Vein endothelial cell (primary cell): ENCODE measurements around the gene SYT6. TPM values are rescaled to one million over a fixed set of nuclear protein-coding genes. Genes with fewer than 3 reads are reported as not detected.

Source experiments
- total RNA-seq: library from RNA; depleted of rRNA; stranded (reverse); fragments of >200 nt; gene quantifications from 2 replicates; pipeline ENCODE4 v1.2.3, GENCODE V29; 2012

SYT6 gene, protein sequence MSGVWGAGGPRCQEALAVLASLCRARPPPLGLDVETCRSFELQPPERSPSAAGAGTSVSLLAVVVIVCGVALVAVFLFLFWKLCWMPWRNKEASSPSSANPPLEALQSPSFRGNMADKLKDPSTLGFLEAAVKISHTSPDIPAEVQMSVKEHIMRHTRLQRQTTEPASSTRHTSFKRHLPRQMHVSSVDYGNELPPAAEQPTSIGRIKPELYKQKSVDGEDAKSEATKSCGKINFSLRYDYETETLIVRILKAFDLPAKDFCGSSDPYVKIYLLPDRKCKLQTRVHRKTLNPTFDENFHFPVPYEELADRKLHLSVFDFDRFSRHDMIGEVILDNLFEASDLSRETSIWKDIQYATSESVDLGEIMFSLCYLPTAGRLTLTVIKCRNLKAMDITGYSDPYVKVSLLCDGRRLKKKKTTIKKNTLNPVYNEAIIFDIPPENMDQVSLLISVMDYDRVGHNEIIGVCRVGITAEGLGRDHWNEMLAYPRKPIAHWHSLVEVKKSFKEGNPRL
- total RNA-seq = not detected in 2 replicates

DNA sequence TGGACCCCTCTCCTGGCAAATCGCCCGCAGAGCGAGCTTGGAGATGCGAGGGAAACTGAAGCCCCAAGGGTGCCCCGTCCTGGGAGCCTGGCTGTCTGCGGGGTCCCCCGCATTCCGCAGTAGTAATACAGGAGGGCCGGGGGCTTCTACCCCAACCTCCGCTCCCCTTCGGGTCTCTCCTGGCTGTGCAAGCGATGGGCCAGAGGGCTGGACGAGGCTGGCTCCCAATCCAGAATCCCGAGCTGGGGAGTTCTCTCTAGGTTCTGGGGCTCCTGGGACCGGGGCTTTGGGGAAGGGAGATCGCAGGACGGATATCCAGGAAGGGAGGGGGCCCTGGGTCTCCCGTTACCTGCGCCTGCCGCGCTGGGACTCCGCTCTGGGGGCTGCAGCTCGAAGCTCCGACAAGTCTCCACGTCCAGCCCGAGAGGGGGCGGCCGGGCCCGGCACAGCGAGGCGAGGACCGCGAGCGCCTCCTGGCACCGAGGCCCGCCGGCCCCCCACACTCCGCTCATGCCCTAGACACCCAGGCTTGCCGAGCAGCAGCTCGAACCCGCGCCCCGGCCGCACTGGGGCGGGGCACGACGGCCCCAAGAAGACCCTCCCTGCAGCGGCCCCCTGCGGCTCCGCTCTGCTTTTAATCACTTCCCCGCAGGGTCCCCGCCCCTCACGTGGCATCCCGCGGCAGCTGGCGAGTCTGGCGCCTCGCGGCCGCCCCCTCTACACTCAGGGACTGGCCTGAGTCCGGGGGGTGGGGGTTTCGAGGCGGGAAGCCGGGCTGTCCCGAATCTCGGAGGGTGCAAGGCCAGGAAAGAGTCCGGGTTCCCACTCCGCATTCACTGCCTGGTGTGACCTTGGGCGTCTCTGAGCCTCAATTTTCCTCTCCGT, at the start of gene SYT6:
Gene SYT6 (minus strand): TSS at position 609 of the 885 bp plus-strand sequence. CDS start 97 bp downstream, at position 512.

Other genes starting within 250 kb of the SYT6 start
- 20.6 and 24.8 TPM in 2 replicates for gene AP4B1, start 249.1 kb downstream of the SYT6 start, total RNA-seq
- gene DCLRE1B, start 248.5 kb downstream of the SYT6 start, total RNA-seq = 6.5 and 9.2 TPM in 2 replicates
- 36.3 and 39.0 TPM in 2 replicates for gene HIPK1, start 224.5 kb downstream of the SYT6 start, total RNA-seq
- 3.7 and 4.6 TPM in 2 replicates for gene OLFML3, start 174.4 kb downstream of the SYT6 start, total RNA-seq